PC-9 (cell line): ENCODE measurements around the gene ABAT. TPM values are rescaled to one million over a fixed set of nuclear protein-coding genes. Genes with fewer than 3 reads are reported as not detected.

Experiments
- BruUV-seq: library from RNA; stranded (reverse); fragments of 400-500 nt; replicated peaks from 2 replicates; lab custom pipeline; 2021; lab: Mats Ljungman, UMichigan
- CTCF ChIA-PET: fragments of 300-600 bp; sonication (Branson Sonifier 250); formaldehyde crosslinking; loops from one replicate; lab custom pipeline; 2022; ENCODE audit warnings: antibody characterized with exemption; lab: Charles Lee
- POLR2A ChIA-PET: fragments of 300-600 bp; sonication (Branson Sonifier 250); formaldehyde crosslinking; loops from one replicate; lab custom pipeline; 2022; ENCODE audit warnings: antibody characterized with exemption; ENCODE audit not compliant: unreplicated experiment; lab: Charles Lee
- DNase-seq, 2 experiments: peaks; one replicate each; pipeline versions ENCODE4 v3.0.0 to v3.0.0-alpha.2; 2015 to 2022; ENCODE audit warnings: mixed read lengths in 1 of 2
- H2AFZ ChIP-seq: fragments of 200-600 bp; sonication (generic); 2 replicates; pipeline ENCODE4 v1.8.1; 2017; ENCODE audit warnings: antibody characterized with exemption
- H3F3A ChIP-seq: fragments of 200-600 bp; sonication (generic); 2 replicates; pipeline ENCODE4 v1.8.1; 2017; ENCODE audit warnings: antibody characterized with exemption, mild to moderate bottlenecking, low read depth; ENCODE audit not compliant: insufficient read depth
- H3K27ac ChIP-seq: fragments of 200-600 bp; sonication (generic); 2 replicates; pipeline ENCODE4 v1.6.1; 2016; ENCODE audit warnings: mixed run types
- H3K27me3 ChIP-seq: fragments of 200-600 bp; sonication (generic); 2 replicates; pipeline ENCODE4 v1.6.1; 2016; ENCODE audit warnings: low read depth, mixed run types; ENCODE audit not compliant: insufficient read depth
- H3K36me3 ChIP-seq: fragments of 200-600 bp; sonication (generic); 2 replicates; pipeline ENCODE4 v1.6.1; 2016; ENCODE audit warnings: low read depth, mixed run types
- H3K4me1 ChIP-seq: fragments of 200-600 bp; sonication (generic); replicated peaks from 2 replicates; pipeline ENCODE4 v1.6.1; 2016; ENCODE audit warnings: mixed run types; ENCODE audit not compliant: insufficient read depth
- H3K4me2 ChIP-seq: fragments of 200-600 bp; sonication (generic); 2 replicates; pipeline ENCODE4 v1.6.1; 2017; ENCODE audit warnings: mixed run types
- H3K4me3 ChIP-seq: fragments of 200-600 bp; sonication (generic); 2 replicates; pipeline ENCODE4 v1.6.1; 2016; ENCODE audit warnings: mixed run types
- H3K79me2 ChIP-seq: fragments of 200-600 bp; sonication (generic); 2 replicates; pipeline ENCODE4 v1.6.1; 2017; ENCODE audit warnings: low read depth, mixed run types
- H3K9me2 ChIP-seq: fragments of 200-600 bp; sonication (generic); 2 replicates; pipeline ENCODE4 v1.8.1; 2017; ENCODE audit warnings: mild to moderate bottlenecking; ENCODE audit not compliant: insufficient read depth
- H3K9me3 ChIP-seq: fragments of 200-600 bp; sonication (generic); 2 replicates; pipeline ENCODE4 v1.8.1; 2016; ENCODE audit warnings: low read depth; ENCODE audit not compliant: insufficient read depth
- H4K20me1 ChIP-seq: fragments of 200-600 bp; sonication (generic); 2 replicates; pipeline ENCODE4 v1.8.1; 2017; ENCODE audit not compliant: insufficient read depth
- CTCF ChIP-seq: fragments of 200-600 bp; sonication (generic); conservative IDR thresholded peaks from 2 replicates; pipeline ENCODE4 v1.6.1; 2017; ENCODE audit warnings: mixed run types, antibody characterized with exemption, mild to moderate bottlenecking, moderate library complexity
- EZH2 ChIP-seq: fragments of 200-600 bp; sonication (generic); IDR thresholded peaks from 2 replicates; pipeline ENCODE4 v1.8.0; 2017; ENCODE audit warnings: antibody characterized with exemption, low read depth
- intact Hi-C: fragments of 100-400 bp; cut with micrococcal nuclease; formaldehyde crosslinking; loops from one replicate; pipeline ENCODE4 v1.10.0; 2022; ENCODE audit not compliant: unreplicated experiment
- total RNA-seq: library from RNA; stranded (reverse); gene quantifications from 2 replicates; pipeline ENCODE4 v1.2.3, GENCODE V29; 2021

Gene ABAT
- total RNA-seq, 1 experiment from 2014 or later = 12.9 TPM

- Histone ChIP-seq H3K9me2 (no peaks in the 10 kb centered on the region), H3F3A (no peaks in the 10 kb centered on the region), H3K79me2 (no peaks in the 10 kb centered on the region), H3K4me1 (peaks cover 4% of the 10 kb centered on the region; the same call in 1 of the 2 replicates), H3K4me2 (no peak overlapping the region), H3K27me3 (no peaks in the 10 kb centered on the region), H4K20me1 (no peaks in the 10 kb centered on the region), H3K27ac (no peak overlapping the region), H3K9me3 (no peaks in the 10 kb centered on the region), H2AFZ (no peak overlapping the region), H3K4me3 (no peak overlapping the region), H3K36me3 (no peaks in the 10 kb centered on the region)
- no TSS peak for BruUV-seq
- ChIA-PET POLR2A (no interaction called here), CTCF (no interaction called here)
- no peak for DNase-seq
- intact Hi-C loops = no loop called here
- TF ChIP-seq CTCF = no peak
- TF ChIP-seq EZH2 = no peak
These were observed 82.3 kb downstream of the ABAT start for GRCh38 chr16:8756755-8757154.

- POLR2A ChIA-PET = no interaction called here
- intact Hi-C loops = no loop called here
These were observed 83.6 kb downstream of the ABAT start for GRCh38 chr16:8758022-8758421.

GRCh38 chr16:8760021-8760420 is 85.6 kb downstream of the ABAT start:
- no peaks in the 10 kb centered on the region for H3K27me3 ChIP-seq
- no peak overlapping the region for H3K27ac ChIP-seq
- no peak overlapping the region for H3K4me2 ChIP-seq
- no peak overlapping the region for H2AFZ ChIP-seq
- H4K20me1 ChIP-seq = no peaks in the 10 kb centered on the region
- no peaks in the 10 kb centered on the region for H3K36me3 ChIP-seq
- DNase-seq = no peak
- H3K9me3 ChIP-seq = no peaks in the 10 kb centered on the region
- intact Hi-C loops = no loop called here
- no TSS peak for BruUV-seq
- no peaks in the 10 kb centered on the region for H3K4me1 ChIP-seq
- H3K4me3 ChIP-seq = no peak overlapping the region
- H3F3A ChIP-seq = no peaks in the 10 kb centered on the region
- no peaks in the 10 kb centered on the region for H3K9me2 ChIP-seq
- H3K79me2 ChIP-seq = no peaks in the 10 kb centered on the region
- no peak for TF ChIP-seq EZH2
- TF ChIP-seq CTCF = no peak
- CTCF ChIA-PET = no interaction called here
- POLR2A ChIA-PET = interaction anchor here (0.7 kb wide), 1 partner anchor 110 kb away, joined by 6 read pairs; no protein-coding TSS in a partner anchor

More at GRCh38 chr16:8758022-8758421, 83.6 kb downstream of the ABAT start:
- no peak overlapping the region for H2AFZ ChIP-seq
- H3F3A ChIP-seq = no peaks in the 10 kb centered on the region
- no peaks in the 10 kb centered on the region for H3K9me2 ChIP-seq
- DNase-seq = no peak
- H3K4me3 ChIP-seq = no peak overlapping the region
- no peak overlapping the region for H3K4me2 ChIP-seq
- no peaks in the 10 kb centered on the region for H3K79me2 ChIP-seq
- no peaks in the 10 kb centered on the region for H3K36me3 ChIP-seq
- no peaks in the 10 kb centered on the region for H3K27me3 ChIP-seq
- TF ChIP-seq CTCF = no peak
- TF ChIP-seq EZH2 = no peak
- no peaks in the 10 kb centered on the region for H4K20me1 ChIP-seq
- CTCF ChIA-PET = no interaction called here
- BruUV-seq = no TSS peak
- H3K27ac ChIP-seq = no peak overlapping the region
- H3K4me1 ChIP-seq = no peaks in the 10 kb centered on the region
- H3K9me3 ChIP-seq = no peaks in the 10 kb centered on the region
